Measurements from ENCODE around the gene TTLL4. TPM values are rescaled to one million over a fixed set of nuclear protein-coding genes. Genes with fewer than 3 reads are reported as not detected.

The TTLL4 gene
- total RNA-seq, 1 donor from 2014 or later, result 39.8 TPM

- Histone ChIP-seq H3K4me3 (no peak overlapping the region), H4K20me1 (ENCODE audit: low read depth) (no peaks in the 10 kb centered on the region), H3K79me2 (ENCODE audit: low read depth) (no peaks in the 10 kb centered on the region), H3F3A (ENCODE audit: low read depth) (peaks cover 7% of the 10 kb centered on the region), H2AFZ (replicated peaks) (no peak overlapping the region), H3K4me2 (no peak overlapping the region), H3K9me3 (ENCODE audit: low read depth) (no peaks in the 10 kb centered on the region), H3K27me3 (no peaks in the 10 kb centered on the region), H3K9ac (no peak overlapping the region), H3K4me1 (peaks cover 4% of the 10 kb centered on the region), H3K36me3 (no peaks in the 10 kb centered on the region), H3K27ac (no peak overlapping the region)
- Mint-ChIP-seq H3K36me3 (no peaks in the 10 kb centered on the region), H3K27ac (no peak overlapping the region), H3K4me3 (no peak overlapping the region), H3K9me3 (no peaks in the 10 kb centered on the region), H3K27me3 (ENCODE audit: insufficient read depth, low read depth) (peaks cover 2% of the 10 kb centered on the region), H3K4me1 (no peaks in the 10 kb centered on the region)
- TF ChIP-seq CTCF (IDR thresholded peaks at IDR 0.05) (no peak), EZH2 (IDR thresholded peaks at IDR 0.05) (no peak), EZH2phosphoT487 (IDR thresholded peaks at IDR 0.05) (no peak)
- no peak for DNase-seq (ENCODE audit: low spot score)
Observed at GRCh38 chr2:218796691-218797090, 86.1 kb downstream of the TTLL4 start.

- no peaks in the 10 kb centered on the region for H4K20me1 ChIP-seq (ENCODE audit: low read depth)
- no peaks in the 10 kb centered on the region for H3K79me2 ChIP-seq (ENCODE audit: low read depth)
- DNase-seq (ENCODE audit: low spot score), result no peak
- no peak overlapping the region for H3K27ac ChIP-seq
- TF ChIP-seq EZH2 (IDR thresholded peaks at IDR 0.05) (no peak), EZH2phosphoT487 (IDR thresholded peaks at IDR 0.05) (no peak), CTCF (IDR thresholded peaks at IDR 0.05) (no peak)
- H3K9me3 ChIP-seq (ENCODE audit: low read depth), result no peaks in the 10 kb centered on the region
- no peaks in the 10 kb centered on the region for H3K27me3 ChIP-seq
- no peaks in the 10 kb centered on the region for H3K36me3 Mint-ChIP-seq
- H3K4me3 Mint-ChIP-seq, result no peak overlapping the region
- no peak overlapping the region for H3K27ac Mint-ChIP-seq
- H3F3A ChIP-seq (ENCODE audit: low read depth), result peaks cover 7% of the 10 kb centered on the region
- no peaks in the 10 kb centered on the region for H3K9me3 Mint-ChIP-seq
- no peak overlapping the region for H3K4me3 ChIP-seq
- peak overlapping the region; percentile 80 for H2AFZ ChIP-seq (replicated peaks)
- H3K4me2 ChIP-seq, result no peak overlapping the region
- H3K4me1 Mint-ChIP-seq, result no peaks in the 10 kb centered on the region
- peaks cover 4% of the 10 kb centered on the region for H3K4me1 ChIP-seq
- H3K27me3 Mint-ChIP-seq (ENCODE audit: insufficient read depth, low read depth), result peaks cover 3% of the 10 kb centered on the region
- no peaks in the 10 kb centered on the region for H3K36me3 ChIP-seq
- no peak overlapping the region for H3K9ac ChIP-seq
Observed at GRCh38 chr2:218798767-218799504, 88.3 kb downstream of the TTLL4 start.

DNA sequence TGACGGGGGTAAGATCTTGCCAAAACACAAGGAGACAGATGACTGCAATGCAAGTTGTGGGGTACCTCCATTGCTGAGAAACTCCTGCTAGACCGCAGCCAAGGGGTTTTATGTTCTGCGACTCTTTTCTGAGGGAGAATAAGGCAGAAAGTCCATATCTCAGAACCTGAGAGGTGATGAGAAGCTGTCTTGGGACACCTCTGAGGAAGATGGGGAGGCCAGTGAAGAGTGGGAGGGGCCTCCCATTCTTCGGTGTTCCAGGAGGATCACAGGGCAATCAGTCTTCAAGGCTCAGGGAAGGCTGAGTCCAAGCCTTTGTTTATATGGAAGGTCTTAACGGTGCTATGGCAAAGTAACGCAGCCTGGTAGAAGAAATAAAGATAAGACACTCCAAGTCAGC lies 89.4 kb downstream of the TTLL4 start:
- Histone ChIP-seq H3K4me1 (peaks cover 4% of the 10 kb centered on the region), H3K79me2 (ENCODE audit: low read depth) (no peaks in the 10 kb centered on the region), H4K20me1 (ENCODE audit: low read depth) (no peaks in the 10 kb centered on the region), H3F3A (ENCODE audit: low read depth) (peaks cover 7% of the 10 kb centered on the region), H3K27me3 (no peaks in the 10 kb centered on the region), H3K9ac (no peak overlapping the region), H3K9me3 (ENCODE audit: low read depth) (no peaks in the 10 kb centered on the region), H2AFZ (replicated peaks) (peak overlapping the region; percentile 23), H3K4me2 (no peak overlapping the region), H3K27ac (no peak overlapping the region), H3K36me3 (no peaks in the 10 kb centered on the region), H3K4me3 (no peak overlapping the region)
- peak; percentile 17 for DNase-seq (ENCODE audit: low spot score)
- H3K4me1 Mint-ChIP-seq, result no peaks in the 10 kb centered on the region
- no peaks in the 10 kb centered on the region for H3K36me3 Mint-ChIP-seq
- peaks cover 9% of the 10 kb centered on the region for H3K9me3 Mint-ChIP-seq
- H3K27ac Mint-ChIP-seq, result no peak overlapping the region
- TF ChIP-seq EZH2phosphoT487 (IDR thresholded peaks at IDR 0.05) (no peak), EZH2 (IDR thresholded peaks at IDR 0.05) (no peak)
- H3K4me3 Mint-ChIP-seq, result no peak overlapping the region
- peaks cover 3% of the 10 kb centered on the region for H3K27me3 Mint-ChIP-seq (ENCODE audit: insufficient read depth, low read depth)

- peaks cover 11% of the 10 kb centered on the region for H3K9me3 Mint-ChIP-seq
- TF ChIP-seq EZH2phosphoT487 (IDR thresholded peaks at IDR 0.05) (no peak), CTCF (IDR thresholded peaks at IDR 0.05) (no peak), EZH2 (IDR thresholded peaks at IDR 0.05) (no peak)
- Histone ChIP-seq H2AFZ (replicated peaks) (no peak overlapping the region), H3K4me3 (no peak overlapping the region), H3K27me3 (no peaks in the 10 kb centered on the region), H3K27ac (no peak overlapping the region), H3K9ac (no peak overlapping the region), H3K79me2 (ENCODE audit: low read depth) (no peaks in the 10 kb centered on the region), H3K36me3 (no peaks in the 10 kb centered on the region), H3K4me1 (peaks cover 10% of the 10 kb centered on the region), H3F3A (ENCODE audit: low read depth) (peaks cover 10% of the 10 kb centered on the region), H3K9me3 (ENCODE audit: low read depth) (no peaks in the 10 kb centered on the region), H3K4me2 (no peak overlapping the region), H4K20me1 (ENCODE audit: low read depth) (no peaks in the 10 kb centered on the region)
- H3K36me3 Mint-ChIP-seq, result no peaks in the 10 kb centered on the region
- H3K27me3 Mint-ChIP-seq (ENCODE audit: insufficient read depth, low read depth), result peaks cover 3% of the 10 kb centered on the region
- no peak for DNase-seq (ENCODE audit: low spot score)
- peaks cover 14% of the 10 kb centered on the region for H3K4me1 Mint-ChIP-seq
- H3K4me3 Mint-ChIP-seq, result no peak overlapping the region
- H3K27ac Mint-ChIP-seq, result no peak overlapping the region
Observed at GRCh38 chr2:218802386-218802994, 91.9 kb downstream of the TTLL4 start.
